GM21576 (cell line): ENCODE data around the gene MYL3.

Source experiments
- ATAC-seq: cut with Tn5 transposase; IDR thresholded peaks from one replicate; pipeline ENCODE4 v1.9.1; 2021; ENCODE audit warnings: mild to moderate bottlenecking, moderate library complexity; ENCODE audit not compliant: unreplicated experiment

The MYL3 gene

GRCh38 chr3:46866032-46866595 is 2.9 kb upstream of the MYL3 start:
- ATAC-seq, result no peak

- ATAC-seq, result no peak
Measured at GRCh38 chr3:46865546-46865945, 2.3 kb upstream of the MYL3 start.

GRCh38 chr3:46865031-46865507 is 1.8 kb upstream of the MYL3 start:
- no peak for ATAC-seq

DNA sequence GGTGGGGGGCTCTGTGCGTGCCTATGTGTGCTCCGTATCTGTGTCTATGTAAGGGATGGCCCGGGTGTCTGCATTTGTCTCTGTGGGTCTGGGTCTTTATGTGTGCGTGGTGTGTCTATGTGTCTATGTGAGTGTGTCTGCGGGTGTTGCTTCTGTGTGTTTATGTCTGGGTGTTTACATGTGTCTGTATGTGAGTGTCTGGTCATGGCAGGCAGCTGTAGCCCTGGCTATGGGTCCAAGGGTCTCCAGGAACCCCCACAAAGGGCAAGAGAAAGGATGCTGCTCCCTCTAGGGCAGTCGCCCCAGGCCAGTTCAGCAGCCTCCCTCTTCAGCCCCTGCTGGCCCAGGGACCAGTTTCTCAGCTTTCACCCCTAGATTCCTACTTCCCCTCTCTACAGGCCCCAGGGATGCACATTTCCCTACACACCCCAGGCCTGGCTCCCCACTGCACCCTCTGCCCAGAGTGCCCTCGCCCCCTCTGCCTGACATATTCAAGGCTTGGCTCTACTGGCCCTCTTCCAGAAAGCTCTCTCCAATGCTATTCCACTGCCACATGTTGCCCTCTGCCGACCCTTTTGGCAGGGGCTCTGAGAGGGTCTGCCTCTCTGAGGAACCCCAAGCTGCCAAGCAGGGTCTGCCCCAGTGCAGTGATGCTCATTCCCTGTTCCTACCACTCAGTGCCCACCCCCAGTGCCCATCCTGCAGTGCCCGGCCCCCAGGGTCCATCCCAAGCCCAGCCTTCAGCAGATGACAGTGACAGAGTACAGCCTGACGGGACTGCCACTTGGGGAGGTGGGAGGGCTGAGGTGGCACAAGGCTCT is 1.0 kb upstream of the MYL3 start:
- ATAC-seq, result no peak

DNA sequence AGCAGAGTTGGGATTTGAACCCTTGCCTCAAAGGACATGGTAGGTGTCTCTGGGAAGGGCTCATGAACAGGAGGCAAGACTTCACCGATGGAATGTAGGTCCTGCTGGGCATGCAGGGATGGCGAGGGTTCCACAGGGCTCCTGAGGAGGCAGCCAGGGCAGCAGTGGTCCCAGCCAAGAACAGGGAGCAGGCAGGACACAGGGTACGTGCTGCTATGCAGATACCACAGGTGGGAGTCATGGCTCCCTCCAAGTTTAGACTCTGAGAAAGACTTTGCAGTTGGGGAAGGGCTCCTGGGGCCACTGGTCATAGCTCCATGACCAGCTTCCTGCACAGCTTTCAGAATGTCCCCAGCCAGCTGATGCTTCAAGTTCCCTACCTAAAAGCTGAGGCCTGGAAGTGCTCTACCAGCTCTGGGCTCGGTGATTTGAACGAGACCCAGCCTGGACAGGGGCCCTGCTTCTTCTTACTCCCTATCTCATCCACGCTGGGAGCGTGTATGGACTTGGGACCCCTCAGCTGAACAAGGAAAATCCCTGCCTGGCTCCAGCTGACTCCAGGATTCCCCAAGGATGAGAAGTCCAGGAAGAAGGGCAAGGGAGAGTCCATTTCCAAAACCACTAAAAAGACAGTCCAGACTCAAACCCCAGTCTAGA is 747 bp downstream of the MYL3 start:
- no peak for ATAC-seq

- ATAC-seq, result no peak
Measured at GRCh38 chr3:46861605-46862368, 1.5 kb downstream of the MYL3 start.

DNA sequence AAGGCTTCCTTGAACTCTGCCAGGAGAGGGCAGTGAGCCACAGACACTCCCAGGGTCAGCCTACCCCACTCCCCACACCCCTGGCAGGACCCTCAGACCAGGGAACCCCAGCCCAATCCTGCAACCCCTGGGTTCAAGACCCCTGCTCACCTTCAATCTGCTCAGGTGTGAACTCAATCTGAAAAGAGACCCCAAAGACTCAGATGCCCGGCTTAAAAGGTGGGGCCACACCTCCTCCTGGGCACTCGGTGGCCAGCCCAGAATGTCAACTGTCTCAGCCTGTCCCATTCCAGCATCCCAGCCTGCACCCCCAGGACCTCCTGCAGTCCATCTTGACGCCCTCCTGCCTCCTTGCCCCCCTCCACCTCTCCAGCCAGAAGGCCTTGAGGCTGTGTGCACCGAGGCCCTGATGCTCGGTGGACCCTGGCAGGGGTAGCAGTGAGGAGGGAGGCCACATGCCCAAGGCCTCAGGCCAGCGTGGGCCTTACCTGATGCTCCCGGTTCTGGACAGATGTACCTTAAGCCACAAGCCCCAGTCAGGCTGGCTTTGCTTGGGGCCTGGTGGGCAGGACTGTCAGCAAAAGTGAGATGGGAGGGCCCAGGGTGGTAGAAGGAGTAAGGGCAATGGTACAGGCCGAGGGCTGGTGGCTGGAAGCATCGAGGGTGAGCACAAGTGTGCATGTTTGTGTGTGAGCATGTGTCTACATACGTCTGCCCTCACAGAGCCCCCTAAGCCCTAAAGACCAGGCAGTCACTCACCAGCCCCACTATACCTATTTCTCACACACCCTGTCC is 2.2 kb downstream of the MYL3 start:
- ATAC-seq, result no peak

DNA sequence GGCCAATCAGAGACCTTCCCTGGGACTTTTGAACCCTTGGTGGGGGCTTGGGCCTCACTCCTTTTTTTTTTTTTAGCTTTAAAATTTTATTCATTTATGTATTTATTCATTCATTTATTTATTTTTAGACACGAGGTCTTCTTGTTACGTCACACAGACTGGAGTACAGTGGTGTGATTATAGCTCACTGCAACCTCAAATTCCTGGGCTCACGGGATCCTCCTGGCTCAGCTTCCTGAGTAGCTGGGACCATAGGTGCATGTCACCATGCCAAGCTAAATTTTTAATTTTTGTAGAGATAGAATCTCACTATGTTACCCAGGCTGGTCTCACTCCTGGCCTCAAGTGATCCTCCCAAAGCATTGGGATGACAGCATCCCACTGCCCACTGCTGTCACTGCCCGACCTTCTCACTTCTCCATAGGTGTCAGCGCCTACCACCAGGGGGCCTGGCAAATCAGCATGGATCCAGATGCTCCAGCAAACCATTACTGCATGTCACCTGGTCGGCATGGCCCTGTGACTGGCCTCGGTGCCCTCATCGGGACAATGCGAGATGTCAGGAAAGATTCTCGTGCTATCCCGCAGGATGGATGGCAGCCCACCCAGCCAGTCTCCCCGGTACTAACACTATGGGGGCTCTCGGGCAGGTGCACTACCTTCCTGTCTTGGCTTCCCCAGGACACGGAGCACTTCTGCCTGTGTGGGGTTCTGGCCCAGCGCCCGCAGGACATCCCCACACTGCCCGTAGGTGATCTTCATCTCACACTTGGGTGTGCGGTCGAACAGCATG is 3.0 kb downstream of the MYL3 start:
- no peak for ATAC-seq

- no peak for ATAC-seq
Measured at GRCh38 chr3:46859001-46859710, 4.1 kb downstream of the MYL3 start.

DNA sequence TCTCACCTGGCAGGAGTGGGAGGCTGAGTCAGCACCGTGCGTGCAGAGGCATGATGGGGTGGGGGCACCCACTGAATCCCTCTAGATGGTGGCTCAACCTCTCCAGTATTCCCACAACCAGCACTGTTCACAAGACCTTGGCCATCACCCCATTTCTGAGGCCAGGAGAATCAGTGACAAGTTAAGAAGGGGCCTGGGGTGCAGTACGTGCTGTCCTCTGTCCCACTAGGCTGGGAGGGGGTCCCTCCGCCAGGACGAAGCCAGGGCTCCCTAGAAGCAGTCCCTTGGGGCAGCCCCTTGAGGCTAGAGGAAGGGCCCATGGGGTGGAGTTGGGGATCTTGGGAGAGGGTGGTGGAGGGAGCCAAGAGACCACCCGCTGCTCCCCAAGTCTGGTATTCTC is 4.8 kb downstream of the MYL3 start:
- no peak for ATAC-seq

DNA sequence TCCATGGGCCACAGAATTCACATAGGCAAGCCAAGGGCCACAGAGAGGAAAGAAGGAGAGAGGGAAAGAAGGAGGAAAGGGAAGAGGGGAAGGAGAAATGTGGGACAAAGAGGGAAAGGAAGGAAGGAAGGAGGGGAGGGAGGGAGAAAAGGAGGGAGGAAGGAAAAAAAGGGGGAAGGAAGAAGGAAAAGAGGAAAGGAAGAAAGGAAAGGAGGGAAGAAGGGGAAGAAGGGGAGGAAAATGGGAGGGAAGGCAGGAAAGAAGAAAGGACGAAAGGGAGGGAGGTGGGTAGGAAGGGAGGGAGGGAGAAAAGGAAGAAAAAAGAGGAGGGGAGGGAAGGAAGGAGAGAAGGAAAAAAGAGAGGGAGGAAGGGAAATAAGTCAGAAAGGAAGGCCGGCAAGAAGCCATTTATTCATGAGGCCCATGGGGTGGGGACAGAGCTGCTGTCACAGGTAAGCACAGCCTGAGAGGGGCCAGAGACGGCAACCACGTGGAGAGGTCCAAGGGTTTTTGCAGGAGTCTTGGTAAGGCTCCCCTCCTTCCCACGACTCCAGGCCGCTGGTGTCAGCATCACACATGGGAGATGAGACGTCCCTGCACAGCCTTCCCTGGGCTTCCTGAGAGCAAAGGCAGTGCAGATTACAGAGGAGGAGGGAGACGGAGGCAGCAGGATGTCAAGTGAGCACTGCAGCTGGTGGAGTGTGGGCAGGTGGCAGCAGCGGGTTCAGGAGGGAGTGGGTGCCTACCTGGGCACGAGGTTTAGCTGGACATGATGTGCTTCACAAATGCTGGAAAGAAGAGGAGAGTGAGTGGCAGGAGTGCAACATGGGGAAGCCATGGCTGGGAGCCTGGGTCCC is 5.5 kb downstream of the MYL3 start:
- ATAC-seq, result no peak

GRCh38 chr3:46856576-46857471 is 6.4 kb downstream of the MYL3 start:
- no peak for ATAC-seq

DNA sequence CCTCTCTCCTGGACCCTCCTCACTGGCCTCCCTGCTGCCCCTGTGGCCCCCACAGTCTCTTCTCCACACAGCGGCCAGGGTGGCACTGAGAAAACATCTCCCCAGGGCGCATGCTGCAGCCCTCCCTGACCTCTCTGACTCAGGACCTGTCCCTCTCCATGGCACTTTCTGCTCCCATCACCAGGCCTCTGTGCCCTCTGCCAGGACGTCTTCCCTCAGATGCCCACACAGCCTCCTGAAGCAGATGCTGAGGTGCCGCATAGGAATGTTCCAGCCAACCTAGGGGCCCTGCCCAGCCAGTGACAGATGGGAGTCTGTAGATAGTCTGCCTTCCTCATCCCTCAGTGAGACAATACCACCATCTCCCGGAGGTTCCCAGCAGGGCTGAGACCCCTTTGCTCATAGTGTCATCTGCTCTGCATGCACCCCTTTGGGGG is 8.7 kb downstream of the MYL3 start:
- no peak for ATAC-seq

GRCh38 chr3:46853441-46854415 is 9.5 kb downstream of the MYL3 start:
- ATAC-seq, result no peak

- ATAC-seq, result no peak
Measured at GRCh38 chr3:46852839-46853355, 10.3 kb downstream of the MYL3 start.

DNA sequence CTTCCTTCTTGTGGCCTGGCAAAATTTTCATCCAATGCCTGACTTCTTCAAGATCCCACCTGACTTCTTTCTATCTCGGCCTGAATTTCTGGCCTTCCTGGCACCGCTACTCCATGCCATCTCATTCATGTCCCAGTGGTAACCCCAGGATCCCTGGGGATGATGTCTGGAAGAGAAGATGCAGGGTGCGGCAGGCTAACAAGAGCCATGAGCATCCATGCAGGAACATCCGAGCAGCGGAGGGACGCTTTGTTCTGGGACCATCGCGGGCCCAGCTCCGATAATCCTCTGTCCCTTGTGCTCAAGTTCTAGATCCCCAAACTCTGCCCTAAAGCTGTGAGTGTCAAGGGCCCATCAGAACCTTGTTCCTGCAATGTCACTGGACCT is 10.9 kb downstream of the MYL3 start:
- ATAC-seq, result no peak
